ENCODE data around the gene GPX7.

GPX7 gene

GRCh38 chr1:52654063-52654462 lies 51.9 kb downstream of the GPX7 start:
- Histone ChIP-seq H3K36me3 (ENCODE audit: insufficient read depth, low read depth, low read length) (no peaks in the 10 kb centered on the region), H3K27me3 (ENCODE audit: insufficient read depth, low read length) (no peaks in the 10 kb centered on the region), H3K9me3 (ENCODE audit: insufficient read depth, low read depth, low read length) (no peaks in the 10 kb centered on the region)

GRCh38 chr1:52657702-52658101 lies 55.5 kb downstream of the GPX7 start:
- no peaks in the 10 kb centered on the region for H3K9me3 ChIP-seq (ENCODE audit: insufficient read depth, low read depth, low read length)
- H3K9ac ChIP-seq (ENCODE audit: low read depth, low read length) = no peak overlapping the region
- no peaks in the 10 kb centered on the region for H3K36me3 ChIP-seq (ENCODE audit: insufficient read depth, low read depth, low read length)
- H3K4me3 ChIP-seq (ENCODE audit: low read length) = no peak overlapping the region
- H3K27ac ChIP-seq (ENCODE audit: low read length) = no peak overlapping the region
- peaks cover 20% of the 10 kb centered on the region for H3K4me1 ChIP-seq (ENCODE audit: insufficient read depth, low read length)
- H3K27me3 ChIP-seq (ENCODE audit: insufficient read depth, low read length) = no peaks in the 10 kb centered on the region

More at GRCh38 chr1:52654063-52654462, 51.9 kb downstream of the GPX7 start:
- Histone ChIP-seq H3K4me3 (ENCODE audit: low read length) (no peak overlapping the region), H3K9ac (ENCODE audit: low read depth, low read length) (no peak overlapping the region), H3K4me1 (ENCODE audit: insufficient read depth, low read length) (peaks cover under 1% of the 10 kb centered on the region; the same call in 1 of the 2 replicates), H3K27ac (ENCODE audit: low read length) (no peak overlapping the region)
